ENCODE data around the gene C10orf143.

C10orf143 gene

GRCh38 chr10:130014263-130015074 lies 96.2 kb downstream of the C10orf143 start:
- Histone ChIP-seq H3K4me1 (ENCODE audit: control insufficient read depth, insufficient read depth, low read length) (peaks cover 3% of the 10 kb centered on the region; the same call in 1 of the 2 replicates), H3K4me3 (ENCODE audit: low read depth, low read length) (no peak overlapping the region), H3K36me3 (ENCODE audit: control insufficient read depth, insufficient read depth, low read length) (no peaks in the 10 kb centered on the region), H3K27ac (ENCODE audit: low read depth, low read length) (no peak overlapping the region), H3K9ac (ENCODE audit: low read length) (no peak overlapping the region), H3K27me3 (ENCODE audit: control insufficient read depth, insufficient read depth, low read length) (no peaks in the 10 kb centered on the region), H3K9me3 (ENCODE audit: control insufficient read depth, insufficient read depth, low read depth, low read length) (no peaks in the 10 kb centered on the region)
